Parathyroid adenoma (tissue), 2 donors: ENCODE data around the gene TCF15.
"Not testable (repeated sequence)": the region's sequence is repeated elsewhere in the genome, so short reads cannot be mapped to it uniquely, and the experiment has no call there.

ENCODE experiments used
- H2AFZ ChIP-seq: fragments of 300-600 bp; sonication (generic); one replicate; pipeline ENCODE4 v1.7.0; 2017; ENCODE audit warnings: antibody characterized with exemption, mild to moderate bottlenecking
- H3K27ac ChIP-seq: fragments of 300-600 bp; sonication (generic); one replicate; pipeline ENCODE4 v1.7.0; 2017
- H3K27me3 ChIP-seq: fragments of 300-600 bp; sonication (generic); one replicate; pipeline ENCODE4 v1.7.0; 2017; ENCODE audit warnings: low read length; ENCODE audit not compliant: control insufficient read depth, insufficient read depth
- H3K36me3 ChIP-seq: fragments of 300-600 bp; sonication (generic); one replicate; pipeline ENCODE4 v1.7.0; 2017; ENCODE audit warnings: low read length; ENCODE audit not compliant: control insufficient read depth, insufficient read depth
- H3K4me1 ChIP-seq: fragments of 300-600 bp; sonication (generic); one replicate; pipeline ENCODE4 v1.7.0; 2017; ENCODE audit warnings: control low read depth
- H3K4me2 ChIP-seq: fragments of 300-600 bp; sonication (generic); one replicate; pipeline ENCODE4 v1.7.0; 2017; ENCODE audit warnings: low read length
- H3K4me3 ChIP-seq: fragments of 300-600 bp; sonication (generic); one replicate; pipeline ENCODE4 v1.7.0; 2017; ENCODE audit warnings: low read depth, low read length
- H3K79me2 ChIP-seq: fragments of 300-600 bp; sonication (generic); one replicate; pipeline ENCODE4 v1.7.0; 2017; ENCODE audit warnings: control low read depth
- H3K9ac ChIP-seq: fragments of 300-600 bp; sonication (generic); one replicate; pipeline ENCODE4 v1.7.0; 2017; ENCODE audit warnings: mild to moderate bottlenecking
- H3K9me3 ChIP-seq: fragments of 300-600 bp; sonication (generic); one replicate; pipeline ENCODE4 v1.7.0; 2017; ENCODE audit warnings: low read length; ENCODE audit not compliant: control insufficient read depth
- TF ChIP-seq, protein P1 (sequence below): fragments of 300-600 bp; sonication (generic); IDR thresholded peaks from one replicate; pipeline ENCODE4 v1.7.0; 2017; ENCODE audit warnings: antibody characterized with exemption, mild to moderate bottlenecking
- donor health status: primary hyperparathyroidism.

Gene TCF15

DNA sequence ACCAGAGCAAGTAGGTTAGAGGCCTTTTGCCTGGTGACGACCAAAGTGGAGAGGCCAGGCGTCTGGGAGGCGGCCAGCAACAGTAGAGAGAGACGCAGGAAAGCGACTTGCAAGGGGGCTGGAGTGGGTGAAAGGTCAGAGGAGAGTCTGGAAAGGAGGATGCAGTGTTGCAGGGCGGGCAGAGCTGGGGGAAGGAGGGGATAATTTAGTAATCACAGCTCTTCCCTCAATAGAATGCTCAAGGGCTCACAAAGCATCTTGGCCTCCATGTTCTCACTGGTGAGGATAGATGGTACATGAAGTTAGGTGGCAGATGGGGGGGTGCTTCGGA, 25.2 kb downstream of the TCF15 start:
- Histone ChIP-seq H3K79me2 (no peaks in the 10 kb centered on the region), H3K4me3 (no peak overlapping the region), H3K27ac (no peak overlapping the region), H3K9me3 (no peaks in the 10 kb centered on the region), H3K9ac (no peak overlapping the region), H2AFZ (no peak overlapping the region), H3K4me1 (no peaks in the 10 kb centered on the region), H3K4me2 (no peak overlapping the region), H3K36me3 (no peaks in the 10 kb centered on the region), H3K27me3 (no peaks in the 10 kb centered on the region)
- TF ChIP-seq, protein P1, sequence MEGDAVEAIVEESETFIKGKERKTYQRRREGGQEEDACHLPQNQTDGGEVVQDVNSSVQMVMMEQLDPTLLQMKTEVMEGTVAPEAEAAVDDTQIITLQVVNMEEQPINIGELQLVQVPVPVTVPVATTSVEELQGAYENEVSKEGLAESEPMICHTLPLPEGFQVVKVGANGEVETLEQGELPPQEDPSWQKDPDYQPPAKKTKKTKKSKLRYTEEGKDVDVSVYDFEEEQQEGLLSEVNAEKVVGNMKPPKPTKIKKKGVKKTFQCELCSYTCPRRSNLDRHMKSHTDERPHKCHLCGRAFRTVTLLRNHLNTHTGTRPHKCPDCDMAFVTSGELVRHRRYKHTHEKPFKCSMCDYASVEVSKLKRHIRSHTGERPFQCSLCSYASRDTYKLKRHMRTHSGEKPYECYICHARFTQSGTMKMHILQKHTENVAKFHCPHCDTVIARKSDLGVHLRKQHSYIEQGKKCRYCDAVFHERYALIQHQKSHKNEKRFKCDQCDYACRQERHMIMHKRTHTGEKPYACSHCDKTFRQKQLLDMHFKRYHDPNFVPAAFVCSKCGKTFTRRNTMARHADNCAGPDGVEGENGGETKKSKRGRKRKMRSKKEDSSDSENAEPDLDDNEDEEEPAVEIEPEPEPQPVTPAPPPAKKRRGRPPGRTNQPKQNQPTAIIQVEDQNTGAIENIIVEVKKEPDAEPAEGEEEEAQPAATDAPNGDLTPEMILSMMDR: no peak

DNA sequence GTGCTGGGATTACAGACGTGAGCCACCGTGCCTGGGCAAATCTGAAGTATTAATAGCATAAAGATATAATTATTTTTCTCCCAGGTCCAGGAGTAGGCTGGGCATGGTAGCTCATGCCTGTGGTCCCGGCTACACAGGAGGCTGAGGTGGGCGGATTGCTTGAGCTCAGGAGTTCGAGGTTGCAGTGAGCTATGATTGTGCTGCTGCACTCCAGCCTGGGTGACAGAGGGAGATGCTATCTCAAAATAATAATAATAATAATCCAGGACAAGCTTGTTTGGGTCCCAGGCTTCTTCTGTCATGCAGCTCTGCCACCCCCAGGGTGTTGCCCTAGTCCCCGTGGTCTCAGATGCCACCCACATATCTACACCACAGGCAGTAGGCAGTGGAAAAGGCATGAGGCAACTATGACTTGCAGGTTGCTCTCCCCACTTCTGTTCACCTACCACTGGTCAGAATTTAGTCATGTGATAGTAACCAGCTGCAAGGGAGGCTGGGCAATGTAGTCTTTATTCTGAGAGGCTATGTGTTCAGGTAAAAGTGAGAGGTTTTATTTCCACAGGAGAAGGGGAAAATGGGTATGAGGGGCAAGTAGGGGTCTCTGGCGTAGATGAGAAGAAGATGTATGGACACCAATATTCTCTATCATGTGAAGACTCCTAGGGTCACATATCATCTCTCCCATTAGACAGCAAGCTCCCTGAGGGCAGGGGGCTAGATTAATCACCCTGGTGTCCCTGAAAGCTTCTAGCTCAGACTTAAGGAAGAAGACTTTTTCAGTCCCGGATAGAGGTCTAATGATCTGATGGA, 25.7 kb downstream of the TCF15 start:
- no peaks in the 10 kb centered on the region for H3K79me2 ChIP-seq
- H3K4me1 ChIP-seq: no peaks in the 10 kb centered on the region
- H3K36me3 ChIP-seq: no peaks in the 10 kb centered on the region
- H3K4me2 ChIP-seq: no peak overlapping the region
- no peaks in the 10 kb centered on the region for H3K27me3 ChIP-seq
- TF ChIP-seq, protein P1: no peak
- H3K9me3 ChIP-seq: no peaks in the 10 kb centered on the region
- no peak overlapping the region for H3K4me3 ChIP-seq
- no peak overlapping the region for H2AFZ ChIP-seq
- H3K27ac ChIP-seq: no peak overlapping the region
- H3K9ac ChIP-seq: no peak overlapping the region

DNA sequence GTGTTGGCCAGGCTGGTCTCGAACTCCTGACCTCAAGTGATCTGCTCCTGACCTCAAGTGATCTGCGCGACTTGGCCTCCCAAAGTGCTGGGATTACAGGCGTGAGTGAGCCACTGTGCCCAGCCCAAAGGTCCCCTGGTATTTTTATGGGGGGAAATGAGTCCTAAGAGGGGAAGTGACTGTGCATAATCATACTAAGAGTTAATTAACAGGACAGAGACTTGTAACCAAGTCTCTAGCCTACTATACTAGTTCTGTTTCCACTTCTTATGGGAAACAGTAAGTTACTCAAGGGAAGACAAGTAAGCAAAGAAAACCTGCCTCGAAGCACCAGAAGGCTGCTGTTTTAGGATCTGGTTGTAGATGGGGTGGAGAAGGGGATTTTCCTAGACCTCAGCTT, 27.9 kb downstream of the TCF15 start:
- H3K4me3 ChIP-seq: no peak overlapping the region
- no peak overlapping the region for H2AFZ ChIP-seq
- H3K79me2 ChIP-seq: no peaks in the 10 kb centered on the region
- H3K27ac ChIP-seq: no peak overlapping the region
- no peak overlapping the region for H3K9ac ChIP-seq
- no peaks in the 10 kb centered on the region for H3K36me3 ChIP-seq
- H3K27me3 ChIP-seq: no peaks in the 10 kb centered on the region
- no peaks in the 10 kb centered on the region for H3K4me1 ChIP-seq
- H3K4me2 ChIP-seq: no peak overlapping the region
- TF ChIP-seq, protein P1: no peak
- H3K9me3 ChIP-seq: no peaks in the 10 kb centered on the region

DNA sequence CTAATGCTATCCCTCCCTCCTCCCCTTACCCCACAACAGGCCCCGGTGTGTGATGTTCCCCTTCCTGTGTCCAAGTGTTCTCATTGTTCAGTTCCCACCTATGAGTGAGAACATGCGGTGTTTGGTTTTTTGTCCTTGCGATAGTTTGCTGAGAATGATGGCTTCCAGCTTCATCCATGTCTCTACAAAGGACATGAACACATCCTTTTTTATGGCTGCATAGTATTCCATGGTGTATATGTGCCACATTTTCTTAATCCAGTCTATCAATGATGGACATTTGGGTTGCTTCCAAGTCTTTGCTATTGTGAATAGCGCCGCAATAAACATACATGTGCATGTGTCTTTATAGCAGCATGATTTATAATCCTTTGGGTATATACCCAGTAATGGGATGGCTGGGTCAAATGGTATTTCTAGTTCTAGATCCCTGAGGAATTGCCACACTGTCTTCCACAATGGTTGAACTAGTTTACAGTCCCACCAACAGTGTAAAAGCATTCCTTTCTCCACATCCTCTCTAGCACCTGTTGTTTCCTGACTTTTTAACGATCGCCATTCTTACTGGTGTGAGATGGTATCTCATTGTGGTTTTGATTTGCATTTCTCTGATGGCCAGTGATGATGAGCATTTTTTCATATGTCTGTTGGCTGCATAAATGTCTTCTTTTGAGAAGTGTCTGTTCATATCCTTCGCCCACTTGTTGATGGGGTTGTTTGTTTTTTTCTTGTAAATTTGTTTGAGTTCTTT, 31.0 kb downstream of the TCF15 start:
- not testable (repeated sequence) for H3K4me2 ChIP-seq, H3K79me2 ChIP-seq, H3K36me3 ChIP-seq, H3K4me1 ChIP-seq, H2AFZ ChIP-seq, H3K27ac ChIP-seq, H3K27me3 ChIP-seq, H3K9me3 ChIP-seq, H3K4me3 ChIP-seq, H3K9ac ChIP-seq

DNA sequence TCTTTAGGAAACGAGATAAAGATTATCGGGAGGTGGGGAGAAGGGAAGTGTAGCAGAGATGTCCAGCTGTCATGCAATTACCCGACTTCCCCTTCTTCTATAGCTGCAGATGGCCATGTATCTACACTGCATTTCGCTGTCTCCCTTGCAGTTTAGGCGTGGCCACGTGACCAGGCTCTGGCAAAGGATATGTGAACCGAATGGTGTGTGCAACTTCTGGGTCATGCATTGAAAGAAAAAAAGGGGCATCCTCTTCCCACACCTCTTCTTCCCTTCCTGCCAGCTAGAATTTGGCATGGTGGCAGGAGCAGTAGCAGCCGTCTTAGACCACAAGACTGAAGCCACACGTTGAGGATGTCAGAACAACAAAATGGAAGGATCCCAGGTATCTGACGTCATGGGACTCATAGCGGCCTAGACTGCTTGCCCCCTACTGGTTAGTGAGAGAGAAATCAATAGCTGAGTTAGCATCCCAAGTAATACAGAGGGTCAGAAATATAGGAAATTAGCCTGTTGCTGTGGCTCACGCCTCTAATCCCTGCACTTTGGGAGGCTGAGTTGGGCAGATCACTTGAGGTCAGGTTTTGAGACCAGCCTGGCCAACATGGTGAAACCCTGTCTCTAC, 32.8 kb downstream of the TCF15 start:
- H3K36me3 ChIP-seq: no peaks in the 10 kb centered on the region
- TF ChIP-seq, protein P1: no peak
- no peak overlapping the region for H3K27ac ChIP-seq
- no peaks in the 10 kb centered on the region for H3K4me1 ChIP-seq
- no peak overlapping the region for H3K4me3 ChIP-seq
- H2AFZ ChIP-seq: no peak overlapping the region
- no peak overlapping the region for H3K4me2 ChIP-seq
- no peak overlapping the region for H3K9ac ChIP-seq
- no peaks in the 10 kb centered on the region for H3K9me3 ChIP-seq
- H3K27me3 ChIP-seq: no peaks in the 10 kb centered on the region
- H3K79me2 ChIP-seq: no peaks in the 10 kb centered on the region
